ENCODE results near the gene HCFC1R1.
"Not testable (repeated sequence)": the region's sequence is repeated elsewhere in the genome, so short reads cannot be mapped to it uniquely, and the experiment has no call there.

Gene HCFC1R1

GRCh38 chr16:3054965-3055733 is 31.4 kb upstream of the HCFC1R1 start:
- H3K18ac ChIP-seq (ENCODE audit: low read length): no peak overlapping the region
- H3K4me1 ChIP-seq (ENCODE audit: control insufficient read depth in 1 of 2, insufficient read depth in 2 of 2, low read length in 2 of 2): peaks cover 10 to 11% of the 10 kb centered on the region in 2 experiments
- no peak overlapping the region for H3K23ac ChIP-seq (ENCODE audit: low read length)
- H3K4ac ChIP-seq (ENCODE audit: low read depth, low read length): no peak overlapping the region
- no peaks in the 10 kb centered on the region for H3K9me3 ChIP-seq (ENCODE audit: insufficient read depth, low read depth, low read length)
- no peak overlapping the region for H4K8ac ChIP-seq (ENCODE audit: low read depth, low read length)
- no peak overlapping the region for H3K27ac ChIP-seq (ENCODE audit: low read depth, low read length)
- no peaks in the 10 kb centered on the region for H3K27me3 ChIP-seq (ENCODE audit: insufficient read depth, low read length)
- H2BK5ac ChIP-seq (ENCODE audit: low read depth, low read length, poor library complexity): no peak overlapping the region
- no peak overlapping the region for H2BK12ac ChIP-seq (ENCODE audit: low read length)
- no peak overlapping the region for H3K4me2 ChIP-seq (ENCODE audit: low read length)
- peaks cover 5% of the 10 kb centered on the region for H3K79me2 ChIP-seq (ENCODE audit: control insufficient read depth, insufficient read depth, low read length, poor library complexity)
- H2AFZ ChIP-seq (ENCODE audit: insufficient read depth, low read length, poor library complexity): no peak overlapping the region
- H3K79me1 ChIP-seq (ENCODE audit: low read length): peaks cover 10% of the 10 kb centered on the region
- H3K4me3 ChIP-seq (ENCODE audit: low read depth, low read length): no peak overlapping the region
- no CpG with 5 or more reads among the region's 17 CpGs for WGBS (ENCODE audit: extremely low coverage, insufficient coverage, insufficient read length)
- no peak overlapping the region for H2AK5ac ChIP-seq (ENCODE audit: low read length)
- H3K36me3 ChIP-seq (ENCODE audit: control insufficient read depth in 1 of 2, insufficient read depth in 2 of 2, low read length in 2 of 2): peaks cover 2 to 7% of the 10 kb centered on the region in 2 experiments
- no peak overlapping the region for H4K12ac ChIP-seq (ENCODE audit: low read depth, low read length)
- H3K9ac ChIP-seq (ENCODE audit: low read length): no peak overlapping the region
- no peak overlapping the region for H3K14ac ChIP-seq (ENCODE audit: low read length)
- no peak for DNase-seq
- H2BK120ac ChIP-seq (ENCODE audit: insufficient read depth, low read length, poor library complexity): no peak overlapping the region
- no peak overlapping the region for H4K91ac ChIP-seq (ENCODE audit: low read depth, low read length)

GRCh38 chr16:3053330-3053710 is 29.6 kb upstream of the HCFC1R1 start:
- not testable (repeated sequence) for H3K4me1 ChIP-seq (ENCODE audit: control insufficient read depth in 1 of 2, insufficient read depth in 2 of 2, low read length in 2 of 2); H3K23ac ChIP-seq (ENCODE audit: low read length); H2AK5ac ChIP-seq (ENCODE audit: low read length); H3K4me3 ChIP-seq (ENCODE audit: low read depth, low read length); H3K9ac ChIP-seq (ENCODE audit: low read length); H4K12ac ChIP-seq (ENCODE audit: low read depth, low read length); H2BK5ac ChIP-seq (ENCODE audit: low read depth, low read length, poor library complexity); H3K27ac ChIP-seq (ENCODE audit: low read depth, low read length); H2AFZ ChIP-seq (ENCODE audit: insufficient read depth, low read length, poor library complexity); H3K9me3 ChIP-seq (ENCODE audit: insufficient read depth, low read depth, low read length); H2BK12ac ChIP-seq (ENCODE audit: low read length); H3K27me3 ChIP-seq (ENCODE audit: insufficient read depth, low read length); H3K4ac ChIP-seq (ENCODE audit: low read depth, low read length); H3K14ac ChIP-seq (ENCODE audit: low read length); H3K18ac ChIP-seq (ENCODE audit: low read length); H4K8ac ChIP-seq (ENCODE audit: low read depth, low read length); H4K91ac ChIP-seq (ENCODE audit: low read depth, low read length); H3K36me3 ChIP-seq (ENCODE audit: control insufficient read depth in 1 of 2, insufficient read depth in 2 of 2, low read length in 2 of 2); H3K79me2 ChIP-seq (ENCODE audit: control insufficient read depth, insufficient read depth, low read length, poor library complexity); DNase-seq; H3K4me2 ChIP-seq (ENCODE audit: low read length); H3K79me1 ChIP-seq (ENCODE audit: low read length); H2BK120ac ChIP-seq (ENCODE audit: insufficient read depth, low read length, poor library complexity)
- WGBS (ENCODE audit: extremely low coverage, insufficient coverage, insufficient read length): no CpG with 5 or more reads among the region's 13 CpGs

GRCh38 chr16:3052571-3053329 is 29.0 kb upstream of the HCFC1R1 start:
- not testable (repeated sequence) for H3K18ac ChIP-seq (ENCODE audit: low read length); H3K36me3 ChIP-seq (ENCODE audit: control insufficient read depth in 1 of 2, insufficient read depth in 2 of 2, low read length in 2 of 2); DNase-seq; H3K79me1 ChIP-seq (ENCODE audit: low read length); H2AFZ ChIP-seq (ENCODE audit: insufficient read depth, low read length, poor library complexity); H3K4me1 ChIP-seq (ENCODE audit: control insufficient read depth in 1 of 2, insufficient read depth in 2 of 2, low read length in 2 of 2); H3K27me3 ChIP-seq (ENCODE audit: insufficient read depth, low read length); H3K9me3 ChIP-seq (ENCODE audit: insufficient read depth, low read depth, low read length); H3K23ac ChIP-seq (ENCODE audit: low read length); H3K9ac ChIP-seq (ENCODE audit: low read length); H3K4me3 ChIP-seq (ENCODE audit: low read depth, low read length); H3K4me2 ChIP-seq (ENCODE audit: low read length); H2BK12ac ChIP-seq (ENCODE audit: low read length); H3K14ac ChIP-seq (ENCODE audit: low read length); H2BK120ac ChIP-seq (ENCODE audit: insufficient read depth, low read length, poor library complexity); H3K4ac ChIP-seq (ENCODE audit: low read depth, low read length); H2AK5ac ChIP-seq (ENCODE audit: low read length); H3K27ac ChIP-seq (ENCODE audit: low read depth, low read length); H3K79me2 ChIP-seq (ENCODE audit: control insufficient read depth, insufficient read depth, low read length, poor library complexity); H4K12ac ChIP-seq (ENCODE audit: low read depth, low read length); H4K91ac ChIP-seq (ENCODE audit: low read depth, low read length); H4K8ac ChIP-seq (ENCODE audit: low read depth, low read length); H2BK5ac ChIP-seq (ENCODE audit: low read depth, low read length, poor library complexity)
- no CpG with 5 or more reads among the region's 12 CpGs for WGBS (ENCODE audit: extremely low coverage, insufficient coverage, insufficient read length)

- H2BK12ac ChIP-seq (ENCODE audit: low read length): no peak overlapping the region
- no CpG with 5 or more reads among the region's 9 CpGs for WGBS (ENCODE audit: extremely low coverage, insufficient coverage, insufficient read length)
- H4K12ac ChIP-seq (ENCODE audit: low read depth, low read length): no peak overlapping the region
- no peak overlapping the region for H3K4me2 ChIP-seq (ENCODE audit: low read length)
- no peak overlapping the region for H4K91ac ChIP-seq (ENCODE audit: low read depth, low read length)
- no peak overlapping the region for H2AFZ ChIP-seq (ENCODE audit: insufficient read depth, low read length, poor library complexity)
- no peak overlapping the region for H3K18ac ChIP-seq (ENCODE audit: low read length)
- peaks cover 0 to 1% of the 10 kb centered on the region in 2 experiments for H3K4me1 ChIP-seq (ENCODE audit: control insufficient read depth in 1 of 2, insufficient read depth in 2 of 2, low read length in 2 of 2)
- H3K14ac ChIP-seq (ENCODE audit: low read length): no peak overlapping the region
- H3K27ac ChIP-seq (ENCODE audit: low read depth, low read length): no peak overlapping the region
- H2BK120ac ChIP-seq (ENCODE audit: insufficient read depth, low read length, poor library complexity): no peak overlapping the region
- no peak overlapping the region for H4K8ac ChIP-seq (ENCODE audit: low read depth, low read length)
- H2BK5ac ChIP-seq (ENCODE audit: low read depth, low read length, poor library complexity): no peak overlapping the region
- H3K79me1 ChIP-seq (ENCODE audit: low read length): no peaks in the 10 kb centered on the region
- no peak overlapping the region for H3K4ac ChIP-seq (ENCODE audit: low read depth, low read length)
- no peak overlapping the region for H3K23ac ChIP-seq (ENCODE audit: low read length)
- H3K36me3 ChIP-seq (ENCODE audit: control insufficient read depth in 1 of 2, insufficient read depth in 2 of 2, low read length in 2 of 2): peaks cover 2 to 7% of the 10 kb centered on the region in 2 experiments
- H2AK5ac ChIP-seq (ENCODE audit: low read length): no peak overlapping the region
- no peaks in the 10 kb centered on the region for H3K9me3 ChIP-seq (ENCODE audit: insufficient read depth, low read depth, low read length)
- no peak overlapping the region for H3K4me3 ChIP-seq (ENCODE audit: low read depth, low read length)
- no peak for DNase-seq
- H3K27me3 ChIP-seq (ENCODE audit: insufficient read depth, low read length): peaks cover 16% of the 10 kb centered on the region
- no peaks in the 10 kb centered on the region for H3K79me2 ChIP-seq (ENCODE audit: control insufficient read depth, insufficient read depth, low read length, poor library complexity)
- H3K9ac ChIP-seq (ENCODE audit: low read length): no peak overlapping the region
Observed at GRCh38 chr16:3051494-3051893, 27.8 kb upstream of the HCFC1R1 start.
